DMS153 treated with DMSO at 0.1 percent for 48 hours (cell line): Measurements from ENCODE around the gene CCDC33.
"Not testable (repeated sequence)": the region's sequence is repeated elsewhere in the genome, so short reads cannot be mapped to it uniquely, and the experiment has no call there.

Experiments used
- DNase-seq: peaks from one replicate; lab custom pipeline; 2025; ENCODE audit not compliant: unreplicated experiment; lab: John Stamatoyannopoulos, UW

CCDC33 gene

GRCh38 chr15:74332611-74333010, 96.5 kb downstream of the CCDC33 start:
- no peak for DNase-seq

DNA sequence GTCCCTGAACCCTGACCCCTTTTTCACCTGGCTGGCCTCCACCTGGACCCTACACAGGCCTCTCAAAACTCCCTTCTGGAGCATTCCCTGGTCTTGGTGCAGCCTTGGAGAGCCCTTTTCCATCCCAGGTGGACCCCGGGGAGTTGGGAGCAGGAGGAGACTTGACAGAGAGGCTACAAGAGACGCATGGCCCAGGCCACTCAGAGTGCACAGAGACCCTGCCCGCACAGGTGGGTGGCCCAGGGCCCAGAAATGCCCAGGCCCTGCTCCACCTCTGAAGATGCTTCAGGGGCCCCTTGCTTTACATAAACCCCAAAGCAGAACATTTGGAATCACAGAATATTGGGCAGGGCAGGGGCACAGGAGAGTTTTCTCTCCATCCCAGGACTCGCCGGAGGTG, 97.0 kb downstream of the CCDC33 start:
- DNase-seq, result no peak

- DNase-seq, result no peak
These were observed 97.5 kb downstream of the CCDC33 start for GRCh38 chr15:74333662-74334061.

GRCh38 chr15:74334127-74334526, 98.0 kb downstream of the CCDC33 start:
- DNase-seq, result no peak

GRCh38 chr15:74335396-74335795, 99.3 kb downstream of the CCDC33 start:
- no peak for DNase-seq

- DNase-seq, result no peak
These were observed 100.2 kb downstream of the CCDC33 start for GRCh38 chr15:74336061-74337005.

GRCh38 chr15:74337146-74337545, 101.0 kb downstream of the CCDC33 start:
- DNase-seq, result no peak

GRCh38 chr15:74337607-74338211, 101.6 kb downstream of the CCDC33 start:
- no peak for DNase-seq

DNA sequence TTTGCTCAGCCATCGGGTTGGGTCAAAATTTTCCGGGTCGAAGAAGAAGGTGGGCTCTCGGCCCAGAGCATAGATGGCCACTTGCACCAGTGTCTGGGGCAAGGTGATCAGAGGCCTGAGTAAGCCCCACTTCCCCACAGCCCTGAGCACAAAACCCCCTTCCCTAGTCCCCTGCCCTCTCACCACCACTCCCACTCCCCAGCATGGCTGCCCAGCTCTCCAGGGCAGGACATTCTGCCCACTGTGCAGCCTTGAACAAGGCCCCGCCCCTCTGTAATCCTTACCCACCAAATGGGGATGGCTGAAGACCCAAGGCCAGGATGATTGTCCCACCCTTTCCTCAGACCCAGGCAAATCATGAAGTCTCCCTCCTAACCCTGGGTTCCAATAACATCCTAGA, 102.5 kb downstream of the CCDC33 start:
- DNase-seq, result no peak

DNA sequence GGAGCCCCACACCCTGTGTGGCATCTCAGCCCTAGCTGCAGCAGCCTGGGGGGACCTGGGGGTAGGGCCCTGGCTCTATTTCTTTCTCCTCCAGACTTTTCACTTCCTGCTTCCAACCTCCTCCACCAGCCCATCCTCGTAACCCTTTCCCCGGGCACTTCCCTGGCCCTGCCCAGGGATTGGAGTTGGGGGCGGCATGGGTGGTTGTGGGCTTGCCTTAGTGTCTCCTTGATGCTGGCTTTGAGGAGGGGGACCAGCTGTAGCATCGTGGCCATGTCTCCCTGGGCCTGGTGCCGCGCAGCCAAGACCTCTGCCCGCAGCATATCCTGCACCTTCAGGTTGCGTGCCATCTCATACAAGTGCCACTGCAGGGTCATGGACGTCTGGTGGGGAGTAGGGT, 103.2 kb downstream of the CCDC33 start:
- no peak for DNase-seq

- no peak for DNase-seq
These were observed 104.0 kb downstream of the CCDC33 start for GRCh38 chr15:74340150-74340549.

- DNase-seq, result no peak
These were observed 107.1 kb downstream of the CCDC33 start for GRCh38 chr15:74343127-74343796.

GRCh38 chr15:74343797-74344127, 107.6 kb downstream of the CCDC33 start:
- no peak for DNase-seq

GRCh38 chr15:74345051-74345450, 108.9 kb downstream of the CCDC33 start:
- DNase-seq, result no peak

DNA sequence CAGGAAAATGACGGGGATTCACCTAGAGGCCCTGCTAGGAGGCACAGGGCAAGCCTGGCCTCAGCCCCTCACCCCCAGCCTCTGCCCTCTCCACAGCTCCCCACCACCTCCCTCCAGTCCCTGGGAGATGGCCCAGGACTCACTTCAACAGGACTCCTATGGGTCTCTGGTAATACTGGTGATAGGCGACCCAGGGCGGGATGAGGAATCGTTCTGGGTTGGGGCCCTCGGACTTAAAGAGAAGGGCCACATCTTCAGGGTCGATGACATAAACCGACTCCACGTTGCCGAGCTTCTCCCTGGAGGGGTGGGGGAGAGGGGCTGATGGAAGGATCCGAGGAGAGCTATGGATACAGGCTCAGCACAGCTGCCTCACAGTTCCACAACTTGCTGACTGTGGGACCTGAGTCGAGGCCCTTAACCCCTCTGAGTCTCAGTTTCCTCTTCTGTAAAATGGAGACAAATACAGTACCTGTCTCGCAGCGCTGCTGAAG, 111.7 kb downstream of the CCDC33 start:
- DNase-seq, result no peak

GRCh38 chr15:74349241-74349778, 113.2 kb downstream of the CCDC33 start:
- no peak for DNase-seq

- no peak for DNase-seq
These were observed 114.5 kb downstream of the CCDC33 start for GRCh38 chr15:74350295-74351275.

- DNase-seq, result no peak
These were observed 115.5 kb downstream of the CCDC33 start for GRCh38 chr15:74351670-74352069.

DNA sequence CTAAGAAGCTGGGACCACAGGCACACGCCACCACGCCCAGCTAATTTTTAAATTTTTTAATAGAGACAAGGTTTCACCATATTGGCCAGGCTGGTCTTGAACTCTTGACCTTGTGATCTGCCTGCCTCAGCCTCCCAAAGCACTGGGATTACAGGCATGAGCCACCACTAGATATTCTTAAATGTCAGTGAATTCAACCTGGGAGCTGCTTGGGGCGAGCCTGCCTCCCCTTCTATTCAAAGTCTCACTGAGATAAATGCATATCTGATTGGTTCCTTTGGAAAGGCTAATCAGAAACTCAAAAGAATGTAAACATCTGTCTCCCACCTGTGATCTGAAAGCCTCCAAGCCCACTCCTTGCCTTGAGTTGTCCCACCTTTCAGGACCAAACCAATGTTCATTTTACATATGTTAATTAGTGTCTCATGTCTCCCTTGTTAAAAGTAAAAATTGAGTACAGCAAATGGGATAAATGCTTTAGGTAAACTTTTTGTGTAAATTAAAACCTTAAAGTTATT, 116.3 kb downstream of the CCDC33 start:
- DNase-seq, result no peak

DNA sequence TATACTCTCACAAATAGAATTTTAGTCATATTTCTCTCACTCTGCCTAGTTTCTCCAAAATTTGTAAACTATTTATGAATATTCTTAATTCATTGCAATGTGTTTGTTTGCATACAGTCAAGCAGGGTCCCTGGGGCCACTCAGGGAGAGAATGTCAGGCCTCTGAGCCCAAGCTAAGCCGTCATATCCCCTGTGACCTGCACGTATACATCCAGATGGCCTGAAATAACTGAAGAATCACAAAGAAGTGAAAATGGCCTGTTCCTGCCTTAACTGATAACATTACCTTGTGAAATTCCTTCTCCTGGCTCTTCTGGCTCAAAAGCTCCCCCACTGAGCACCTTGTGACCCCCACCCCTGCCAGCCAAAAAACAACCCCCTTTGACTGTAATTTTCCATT, 117.9 kb downstream of the CCDC33 start:
- not testable (repeated sequence) for DNase-seq
